NCI-H187 (cell line): ENCODE results near the gene BPIFB3.
"Not testable (repeated sequence)": the region's sequence is repeated elsewhere in the genome, so short reads cannot be mapped to it uniquely, and the experiment has no call there.

ENCODE experiments used
- DNase-seq, 2 experiments: peaks; one replicate each; lab custom pipeline; 2025; lab: John Stamatoyannopoulos, UW

BPIFB3 gene

DNA sequence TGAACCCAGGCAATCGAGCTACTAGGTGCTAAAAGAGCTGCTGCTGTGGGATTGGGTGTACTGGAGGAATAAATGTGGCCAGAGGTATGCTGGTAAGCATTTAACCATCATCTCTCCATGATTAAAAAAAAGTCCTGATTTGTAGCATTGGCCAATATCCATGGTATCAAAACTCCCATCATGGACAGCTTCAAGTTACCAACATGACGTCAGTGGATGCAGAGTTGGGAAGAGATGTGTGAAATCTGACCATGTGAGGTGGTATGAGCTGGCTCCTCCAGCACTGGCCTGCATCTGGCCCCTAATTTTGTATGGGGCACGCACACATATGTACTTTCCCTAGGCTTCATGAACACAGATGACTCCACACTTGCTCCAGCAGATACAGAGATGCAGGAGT is 37.4 kb downstream of the BPIFB3 start:
- no peak for DNase-seq

GRCh38 chr20:33091693-33092092 is 38.0 kb downstream of the BPIFB3 start:
- no peak for DNase-seq

DNA sequence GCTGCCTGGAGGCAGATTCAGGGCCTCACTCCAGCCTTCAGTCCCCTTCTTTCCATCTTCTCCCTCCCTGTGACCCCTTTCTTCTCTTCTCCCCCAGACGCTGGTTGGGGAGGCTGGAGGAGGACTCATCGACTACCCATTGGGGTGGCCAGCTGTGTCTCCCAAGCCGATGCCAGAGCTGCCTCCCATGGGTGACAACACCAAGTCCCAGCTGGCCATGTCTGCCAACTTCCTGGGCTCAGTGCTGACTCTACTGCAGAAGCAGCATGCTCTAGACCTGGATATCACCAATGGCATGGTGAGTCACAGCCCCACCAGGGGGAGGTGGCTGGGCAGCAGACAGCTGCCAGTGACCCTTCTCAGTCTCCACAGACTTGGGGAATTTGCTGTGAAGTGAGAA is 38.7 kb downstream of the BPIFB3 start:
- DNase-seq: no peak

- DNase-seq: no peak
Observed at GRCh38 chr20:33093074-33093473, 39.4 kb downstream of the BPIFB3 start.

- DNase-seq: no peak
Observed at GRCh38 chr20:33093582-33093981, 39.9 kb downstream of the BPIFB3 start.

- DNase-seq: no peak
Observed at GRCh38 chr20:33095249-33095648, 41.5 kb downstream of the BPIFB3 start.

DNA sequence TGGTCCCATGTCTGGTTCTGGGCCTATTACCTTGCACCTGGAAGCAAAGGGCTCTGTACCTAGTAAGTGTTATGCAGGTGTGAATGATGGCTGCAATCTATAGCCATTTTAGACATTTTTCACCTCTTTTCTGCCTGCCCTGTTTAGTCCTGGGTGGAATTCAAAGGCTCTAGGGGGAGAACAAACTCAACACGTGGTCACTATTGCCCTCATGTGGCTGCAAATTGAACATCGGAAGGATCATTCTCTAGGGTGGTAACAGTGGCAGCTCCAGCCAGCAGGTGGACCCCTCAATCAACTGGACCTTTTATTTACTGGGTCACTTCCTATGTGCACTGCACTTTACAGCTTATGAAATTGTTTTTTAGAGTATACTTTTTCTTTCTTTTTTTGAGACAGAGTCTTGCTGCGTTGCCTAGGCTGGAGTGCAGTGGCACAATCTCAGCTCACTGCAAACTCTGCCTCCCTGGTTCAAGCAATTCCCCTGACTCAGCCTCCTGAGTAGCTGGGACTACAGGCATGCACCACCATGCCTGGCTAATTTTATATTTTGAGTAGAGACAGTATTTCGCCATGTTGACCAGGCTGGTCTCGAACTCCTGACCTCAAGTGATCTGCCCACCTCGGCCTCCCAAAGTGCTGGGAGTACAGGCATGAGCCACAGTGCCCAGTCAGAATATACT is 42.3 kb downstream of the BPIFB3 start:
- peak; percentile 4 to 32 for DNase-seq

DNA sequence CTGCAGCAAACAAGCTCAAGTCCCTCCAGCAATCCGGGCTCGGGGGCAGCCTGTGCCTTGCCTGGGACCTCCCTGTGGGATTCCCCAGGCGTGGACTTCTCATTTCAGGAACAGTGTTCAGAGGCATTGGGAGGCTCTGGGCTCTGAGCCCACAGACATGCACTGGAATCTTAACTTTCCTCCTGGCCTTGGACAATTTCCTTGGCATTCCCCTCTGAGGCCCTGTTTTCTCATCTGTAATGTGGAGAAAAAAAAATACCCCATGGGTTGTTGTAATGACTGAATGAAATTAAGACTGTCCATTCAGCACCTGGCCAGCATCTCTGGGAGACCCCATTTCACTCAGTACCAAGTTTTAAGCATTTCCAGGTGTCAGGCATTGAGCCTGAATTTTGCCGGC is 43.3 kb downstream of the BPIFB3 start:
- DNase-seq: no peak

GRCh38 chr20:33099843-33100538 is 46.3 kb downstream of the BPIFB3 start:
- no peak for DNase-seq

DNA sequence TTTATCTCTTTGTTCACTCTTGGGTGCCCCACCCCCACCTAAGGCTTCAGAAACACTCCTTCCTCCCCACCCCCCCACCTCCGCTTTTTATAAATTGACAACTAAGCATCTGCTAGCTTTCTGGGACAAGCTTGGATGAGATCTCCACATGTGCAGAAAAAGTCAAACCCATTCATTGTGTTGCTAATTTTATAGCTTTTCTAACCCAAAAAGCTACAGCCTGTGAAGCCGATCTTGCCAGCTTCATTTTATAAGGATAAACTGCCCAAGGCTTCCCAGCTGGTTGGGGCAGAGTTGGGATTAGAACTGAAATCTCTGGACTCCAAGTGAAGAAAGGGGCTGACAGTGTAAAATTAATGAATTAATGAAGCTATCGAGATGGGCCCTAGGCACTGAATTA is 49.9 kb downstream of the BPIFB3 start:
- DNase-seq: no peak

DNA sequence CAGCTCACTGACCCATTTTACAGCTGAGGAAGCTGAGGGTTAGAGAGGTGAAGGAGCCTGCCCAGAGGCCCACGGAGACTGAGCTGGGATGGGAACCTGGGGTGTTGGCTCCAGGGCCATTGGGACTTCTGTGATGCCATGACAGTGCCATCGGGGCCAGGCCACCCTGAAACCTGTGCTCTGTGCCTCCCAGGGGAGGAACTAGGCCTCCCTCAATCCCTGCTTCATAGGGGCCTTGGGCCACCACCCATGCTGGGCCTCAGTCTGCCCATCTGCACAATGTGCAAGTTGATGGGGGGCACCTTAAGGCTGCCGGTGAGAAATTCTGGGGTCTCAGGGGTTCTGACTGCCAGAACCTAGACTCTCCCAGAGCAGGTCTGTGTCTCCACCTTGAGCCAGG is 50.6 kb downstream of the BPIFB3 start:
- no peak for DNase-seq

DNA sequence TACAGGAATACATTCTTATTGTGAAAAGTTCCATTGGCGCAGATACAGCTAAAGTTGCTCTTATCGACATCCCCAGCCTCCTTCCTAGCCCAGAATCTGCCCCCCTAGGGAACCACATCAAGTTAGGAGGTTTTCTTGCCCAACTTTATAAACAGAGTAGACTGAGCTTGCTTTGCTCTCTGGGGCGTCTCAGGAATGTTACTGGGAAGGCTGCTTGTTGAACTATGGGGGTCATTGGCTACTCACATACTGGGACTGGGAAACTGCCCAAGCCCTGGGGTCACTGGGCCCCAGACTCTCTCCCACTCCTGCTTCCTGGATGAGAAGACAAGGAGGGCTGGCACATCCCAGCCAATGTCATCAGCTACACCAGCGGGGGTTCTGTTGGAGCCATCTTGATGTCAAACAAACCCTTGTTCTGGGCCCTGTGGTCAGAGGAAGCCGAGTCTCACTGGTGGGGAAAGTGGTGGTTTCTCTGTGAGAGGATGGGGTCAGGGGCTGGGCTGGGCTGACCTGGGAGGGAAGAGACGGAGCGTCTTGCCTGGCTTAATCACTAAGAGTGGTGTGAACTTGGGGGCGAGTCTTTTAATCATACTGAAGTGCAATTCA is 51.7 kb downstream of the BPIFB3 start:
- no peak for DNase-seq

GRCh38 chr20:33106058-33106620 is 52.4 kb downstream of the BPIFB3 start:
- DNase-seq: not testable (repeated sequence)

DNA sequence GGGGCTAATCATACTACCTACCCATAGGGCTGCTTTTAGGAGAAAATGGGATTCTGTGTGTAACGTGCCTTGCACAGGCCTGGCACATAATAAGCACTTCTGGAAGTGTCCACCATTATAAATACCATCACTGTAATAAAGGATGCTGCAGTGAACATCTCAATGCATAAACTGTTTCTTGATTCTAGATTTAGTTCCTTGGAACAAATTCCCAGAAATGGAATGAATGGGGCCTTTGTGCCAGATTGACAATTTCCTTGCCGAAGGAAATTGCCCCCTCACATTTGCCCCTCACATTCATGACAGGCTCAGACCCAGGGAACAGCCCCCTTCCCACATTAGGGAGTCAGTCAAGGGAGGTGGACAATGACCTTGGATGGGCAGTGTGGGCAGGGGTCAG is 55.0 kb downstream of the BPIFB3 start:
- DNase-seq: no peak

DNA sequence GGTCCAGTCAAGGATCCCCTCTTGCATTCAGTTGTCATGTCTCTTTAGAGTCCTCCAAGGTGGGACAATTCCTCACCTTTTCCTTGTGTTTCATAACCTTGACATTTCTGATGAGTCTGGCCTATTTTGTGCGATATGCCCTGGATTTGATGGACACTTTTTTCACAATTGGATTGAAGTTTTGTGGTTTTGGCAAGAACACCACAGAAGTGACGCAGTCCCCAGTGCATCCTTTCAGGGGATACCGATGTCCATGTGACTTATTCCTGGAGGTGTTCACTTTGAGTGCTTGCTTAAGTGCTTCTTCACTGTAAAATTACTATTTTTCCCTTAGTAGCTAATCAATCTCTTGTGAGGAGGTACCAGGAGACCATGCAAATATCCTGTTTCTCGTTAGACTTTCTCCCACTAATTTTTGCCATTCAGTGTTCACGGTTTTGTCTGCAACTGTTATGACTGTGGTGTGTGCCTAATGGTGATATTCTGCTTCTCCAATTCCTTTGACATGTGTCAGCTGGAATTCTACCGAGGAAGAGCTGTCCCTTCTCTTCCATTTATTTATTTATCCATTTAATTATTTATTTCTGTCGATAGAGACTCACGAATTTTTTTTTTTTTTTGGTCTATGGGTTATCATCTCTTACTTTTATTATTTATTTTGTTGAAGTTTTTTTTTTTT is 56.6 kb downstream of the BPIFB3 start:
- DNase-seq: no peak

GRCh38 chr20:33111306-33111705 is 57.6 kb downstream of the BPIFB3 start:
- DNase-seq: no peak

DNA sequence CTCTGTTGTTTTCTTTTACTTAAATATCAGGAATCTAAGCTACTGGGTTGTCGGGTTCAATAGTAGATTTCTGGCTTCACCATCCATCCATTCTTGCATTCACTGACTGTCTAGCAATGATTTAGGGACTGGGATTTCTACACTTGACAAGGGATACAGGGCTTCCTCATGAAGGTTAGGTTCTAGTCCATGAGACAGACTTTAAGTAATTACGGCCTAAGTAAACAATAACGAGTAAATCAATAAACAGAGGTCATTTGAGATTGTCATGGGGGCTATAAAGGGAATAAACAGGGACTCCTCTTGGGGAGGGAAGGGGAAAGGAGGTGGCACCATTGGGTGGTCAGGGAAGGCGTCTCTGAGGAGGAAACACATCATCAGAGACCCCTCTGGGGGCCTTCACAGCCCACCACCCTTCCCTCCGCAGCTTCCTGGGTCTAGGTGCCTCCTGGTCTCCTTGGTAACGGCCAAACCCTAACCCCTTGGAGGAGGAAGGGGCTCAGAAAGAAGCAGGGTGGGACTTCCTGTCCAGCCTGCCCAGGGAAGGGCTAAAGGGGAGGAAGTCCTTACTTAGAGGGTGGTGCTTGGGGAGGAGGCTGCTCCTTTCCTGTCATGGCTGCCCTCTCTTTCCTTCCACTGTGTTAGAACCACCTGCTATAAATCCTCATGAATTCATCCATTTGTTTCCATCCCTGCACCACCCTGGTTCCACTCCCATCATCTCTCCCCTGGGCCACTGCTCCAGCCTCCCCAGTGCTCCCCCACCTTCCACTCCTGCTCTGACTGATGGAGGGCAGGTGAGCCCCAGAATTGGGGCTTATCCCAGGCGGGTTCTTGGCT is 59.1 kb downstream of the BPIFB3 start:
- DNase-seq: no peak

DNA sequence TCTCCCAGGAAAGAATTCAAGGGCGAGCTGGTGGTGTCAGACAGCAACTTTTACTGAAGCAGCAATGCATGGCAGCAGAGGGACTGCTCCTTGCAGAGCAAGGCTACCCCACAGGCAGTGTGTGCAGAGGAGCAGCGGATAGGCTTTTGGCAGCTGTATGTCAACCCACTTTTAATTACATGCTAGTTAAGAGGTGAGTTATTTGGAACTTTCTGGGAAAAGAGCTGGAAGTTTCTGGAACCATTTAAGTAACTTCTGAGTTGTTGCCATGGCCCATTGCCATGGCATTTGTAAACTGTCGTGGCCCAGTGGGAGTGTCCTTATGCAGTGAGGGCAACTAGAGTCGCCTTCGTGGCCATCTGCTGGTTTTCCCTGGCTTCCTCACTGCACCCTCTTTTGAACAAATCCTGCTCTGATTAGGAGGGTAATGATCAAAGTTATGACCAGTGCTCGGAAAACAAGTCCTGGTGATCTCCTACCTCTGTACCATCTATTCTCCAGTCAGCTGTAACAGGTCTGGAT is 59.7 kb downstream of the BPIFB3 start:
- no peak for DNase-seq

- not testable (repeated sequence) for DNase-seq
Observed at GRCh38 chr20:33115501-33115900, 61.8 kb downstream of the BPIFB3 start.

DNA sequence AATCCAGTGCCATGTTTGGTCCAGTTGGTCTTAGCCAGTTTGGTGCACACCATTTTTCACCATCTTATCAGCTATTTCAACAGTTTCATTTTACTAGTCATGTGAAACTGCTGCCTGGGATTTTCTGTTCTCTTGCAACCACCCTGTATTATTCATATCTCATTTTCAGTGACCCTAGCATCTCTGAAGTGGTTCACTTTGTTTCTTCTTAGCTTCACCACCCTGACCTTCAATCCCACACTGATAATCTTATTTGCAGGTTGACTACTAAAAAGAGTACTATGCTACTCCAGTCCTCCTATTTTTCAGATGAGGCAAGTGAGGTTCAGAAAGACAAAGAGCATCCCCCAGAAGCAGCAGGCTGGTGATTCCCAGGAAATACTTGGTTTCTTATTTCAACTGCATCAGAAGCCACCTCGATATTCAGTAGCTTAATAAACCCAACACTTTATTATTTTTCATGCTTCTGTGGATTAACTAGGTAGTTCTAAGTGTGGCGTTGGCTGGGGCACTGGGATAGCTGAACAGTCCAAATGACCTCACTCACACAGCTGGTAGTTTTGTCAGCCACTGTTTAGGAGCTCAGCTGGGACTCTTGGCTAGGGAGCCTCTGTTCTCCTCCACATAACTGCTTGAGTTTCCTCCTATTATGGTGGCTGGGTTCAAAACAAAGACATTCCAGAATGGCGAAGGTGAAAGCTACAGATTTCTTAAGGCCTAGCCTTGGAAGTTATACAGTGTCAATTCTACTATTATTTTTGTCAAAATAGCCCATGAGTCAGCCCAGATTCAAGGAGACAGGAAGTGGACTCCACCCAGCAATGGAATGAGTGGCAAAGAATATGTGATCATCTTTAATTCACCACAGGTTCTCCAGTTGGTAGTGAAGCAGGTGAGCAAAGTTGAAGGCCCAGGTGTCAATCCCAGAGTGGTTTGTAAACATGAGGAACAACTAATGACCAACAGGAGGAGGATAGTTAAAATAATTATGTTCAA is 66.3 kb downstream of the BPIFB3 start:
- no peak for DNase-seq
